Measurements from ENCODE around the gene SLC8A3.

The SLC8A3 gene

GRCh38 chr14:70059545-70059944 is 129.2 kb downstream of the SLC8A3 start:
- no peak for DNase-seq

- DNase-seq, result no peak
Measured at GRCh38 chr14:70057519-70058136, 131.1 kb downstream of the SLC8A3 start.

- no peak for DNase-seq
Measured at GRCh38 chr14:70052990-70053389, 135.8 kb downstream of the SLC8A3 start.

GRCh38 chr14:70050136-70050535 is 138.6 kb downstream of the SLC8A3 start:
- no peak for DNase-seq

- DNase-seq, result no peak
Measured at GRCh38 chr14:70049605-70050004, 139.1 kb downstream of the SLC8A3 start.

GRCh38 chr14:70048313-70048654 is 140.5 kb downstream of the SLC8A3 start:
- DNase-seq, result no peak

GRCh38 chr14:70047598-70048312 is 141.0 kb downstream of the SLC8A3 start:
- no peak for DNase-seq

GRCh38 chr14:70045844-70046535 is 142.8 kb downstream of the SLC8A3 start:
- peak; percentile 34 for DNase-seq

- DNase-seq, result no peak
Measured at GRCh38 chr14:70045310-70045709, 143.4 kb downstream of the SLC8A3 start.

GRCh38 chr14:70043001-70043400 is 145.8 kb downstream of the SLC8A3 start:
- no peak for DNase-seq

- no peak for DNase-seq
Measured at GRCh38 chr14:70036665-70037064, 152.1 kb downstream of the SLC8A3 start.

- no peak for DNase-seq
Measured at GRCh38 chr14:70034257-70034656, 154.5 kb downstream of the SLC8A3 start.

GRCh38 chr14:70033561-70033960 is 155.2 kb downstream of the SLC8A3 start:
- DNase-seq, result no peak

- DNase-seq, result no peak
Measured at GRCh38 chr14:70033116-70033515, 155.6 kb downstream of the SLC8A3 start.

GRCh38 chr14:70032447-70032846 is 156.3 kb downstream of the SLC8A3 start:
- no peak for DNase-seq

GRCh38 chr14:70032016-70032415 is 156.7 kb downstream of the SLC8A3 start:
- no peak for DNase-seq

- DNase-seq, result peak; percentile 3
Measured at GRCh38 chr14:70029296-70030132, 159.2 kb downstream of the SLC8A3 start.

GRCh38 chr14:70027785-70028428 is 160.8 kb downstream of the SLC8A3 start:
- DNase-seq, result no peak

- no peak for DNase-seq
Measured at GRCh38 chr14:70023871-70024270, 164.9 kb downstream of the SLC8A3 start.

GRCh38 chr14:70022771-70023445 is 165.8 kb downstream of the SLC8A3 start:
- DNase-seq, result no peak

GRCh38 chr14:70021548-70022220 is 167.1 kb downstream of the SLC8A3 start:
- no peak for DNase-seq
